PC-3 (cell line): ENCODE measurements around the gene MCF2L2. TPM values are rescaled to one million over a fixed set of nuclear protein-coding genes. Genes with fewer than 3 reads are reported as not detected.

ENCODE experiments used
- ATAC-seq: fragments of 200-7000 bp; cut with Tn5 transposase; 2 replicates; pipeline ENCODE4 v1.9.1; 2020; ENCODE audit warnings: mild to moderate bottlenecking, moderate library complexity
- BruUV-seq: library from RNA; stranded (reverse); fragments of 400-500 nt; replicated peaks from 2 replicates; lab custom pipeline; 2021; lab: Mats Ljungman, UMichigan
- CTCF ChIA-PET: fragments of 300-600 bp; sonication (Branson Sonifier 250); formaldehyde crosslinking; loops from one replicate; lab custom pipeline; 2022; ENCODE audit warnings: antibody characterized with exemption; lab: Charles Lee
- POLR2A ChIA-PET: fragments of 300-600 bp; sonication (Branson Sonifier 250); formaldehyde crosslinking; loops from one replicate; lab custom pipeline; 2022; ENCODE audit warnings: antibody characterized with exemption; ENCODE audit not compliant: unreplicated experiment; lab: Charles Lee
- DNase-seq: peaks from one replicate; pipeline ENCODE4 v3.0.0-alpha.2; 2015
- H2AFZ ChIP-seq: fragments of 300-600 bp; sonication (generic); 2 replicates; pipeline ENCODE4 v1.6.0; 2016; ENCODE audit warnings: antibody characterized with exemption, low read length
- H3F3A ChIP-seq: fragments of 300-600 bp; sonication (generic); one replicate; pipeline ENCODE4 v1.6.0; 2017; ENCODE audit warnings: antibody characterized with exemption, low read length, control low read depth, mild to moderate bottlenecking; ENCODE audit not compliant: unreplicated experiment
- H3K27ac ChIP-seq: fragments of 300-600 bp; sonication (generic); 2 replicates; pipeline ENCODE4 v1.5.1; 2016; ENCODE audit warnings: mild to moderate bottlenecking, low read length
- H3K27me3 ChIP-seq: fragments of 300-600 bp; sonication (generic); 2 replicates; pipeline ENCODE4 v1.6.1; 2016; ENCODE audit warnings: low read length, mixed read lengths
- H3K36me3 ChIP-seq: fragments of 300-600 bp; sonication (generic); 2 replicates; pipeline ENCODE4 v1.6.1; 2016; ENCODE audit warnings: low read depth, mixed run types, low read length, mixed read lengths
- H3K4me1 ChIP-seq: fragments of 300-600 bp; sonication (generic); 2 replicates; pipeline ENCODE4 v1.5.1; 2016; ENCODE audit warnings: low read length; ENCODE audit not compliant: insufficient read depth
- H3K4me2 ChIP-seq: fragments of 300-600 bp; sonication (generic); 2 replicates; pipeline ENCODE4 v1.6.0; 2016; ENCODE audit warnings: low read length
- H3K4me3 ChIP-seq: fragments of 300-600 bp; sonication (generic); 2 replicates; pipeline ENCODE4 v1.5.1; 2016; ENCODE audit warnings: mild to moderate bottlenecking, low read length, mixed read lengths
- H3K79me2 ChIP-seq: fragments of 300-600 bp; sonication (generic); 2 replicates; pipeline ENCODE4 v1.6.1; 2017; ENCODE audit warnings: low read length, mixed read lengths
- H3K9ac ChIP-seq: fragments of 300-600 bp; sonication (generic); 2 replicates; pipeline ENCODE4 v1.6.0; 2016; ENCODE audit warnings: mild to moderate bottlenecking, low read length
- H3K9me2 ChIP-seq: fragments of 300-600 bp; sonication (generic); replicated peaks from 2 replicates; pipeline ENCODE4 v1.6.1; 2016; ENCODE audit warnings: mixed run types, low read length, mixed read lengths
- H3K9me3 ChIP-seq: fragments of 300-600 bp; sonication (generic); 2 replicates; pipeline ENCODE4 v1.6.1; 2016; ENCODE audit warnings: low read length, mixed read lengths
- H4K20me1 ChIP-seq: fragments of 300-600 bp; sonication (generic); 2 replicates; pipeline ENCODE4 v1.6.1; 2016; ENCODE audit warnings: low read length, mixed read lengths
- EZH2 ChIP-seq: fragments of 300-600 bp; sonication (generic); IDR thresholded peaks from one replicate; pipeline ENCODE4 v1.6.1; 2017; ENCODE audit warnings: antibody characterized with exemption, mild to moderate bottlenecking, low read length; ENCODE audit not compliant: unreplicated experiment
- EZH2phosphoT487 ChIP-seq: fragments of 300-600 bp; sonication (generic); IDR thresholded peaks from 2 replicates; pipeline ENCODE4 v1.6.1; 2018; ENCODE audit warnings: mild to moderate bottlenecking, antibody characterized with exemption, low read length, borderline replicate concordance
- intact Hi-C: fragments of 100-400 bp; cut with micrococcal nuclease; formaldehyde crosslinking; loops from 2 replicates; pipeline ENCODE4 v1.9.0; 2023
- total RNA-seq: library from RNA; depleted of rRNA; stranded (reverse); fragments of >200 nt; gene quantifications from 2 replicates; pipeline ENCODE4 v1.2.3, GENCODE V29; 2014
- TF ChIP-seq, protein P1 (sequence below): fragments of 300-600 bp; sonication (generic); conservative IDR thresholded peaks from 2 replicates; pipeline ENCODE4 v1.5.1; 2017; ENCODE audit warnings: antibody characterized with exemption, low read depth, mild to moderate bottlenecking, low read length

Gene MCF2L2
- total RNA-seq, 1 experiment from 2014 or later: 3.6 TPM

DNA sequence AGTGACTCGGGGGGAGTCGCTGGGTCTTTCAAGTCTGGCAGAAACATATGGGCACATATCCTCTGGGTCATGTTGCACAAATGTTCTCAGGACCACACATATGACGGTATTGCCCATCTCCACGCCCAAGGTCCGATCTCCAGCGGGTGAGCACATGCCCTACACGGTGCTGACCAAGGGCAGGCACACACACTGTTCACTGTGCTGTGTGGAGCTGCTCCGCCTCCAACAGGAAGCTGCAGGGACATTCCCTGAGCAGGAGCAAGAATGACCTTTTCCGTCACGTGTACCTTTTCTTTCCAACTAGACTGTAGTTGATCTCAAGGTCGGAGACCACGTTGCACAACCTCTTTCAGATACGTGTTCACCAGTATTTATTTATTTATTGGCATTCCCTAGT, 217.1 kb downstream of the MCF2L2 start:
- H3F3A ChIP-seq: no peaks in the 10 kb centered on the region
- H3K79me2 ChIP-seq: no peaks in the 10 kb centered on the region
- no peak overlapping the region for H2AFZ ChIP-seq
- no peak for ATAC-seq
- H3K9ac ChIP-seq: no peak overlapping the region
- TF ChIP-seq EZH2phosphoT487: no peak
- no peak for TF ChIP-seq EZH2
- TF ChIP-seq, protein P1, sequence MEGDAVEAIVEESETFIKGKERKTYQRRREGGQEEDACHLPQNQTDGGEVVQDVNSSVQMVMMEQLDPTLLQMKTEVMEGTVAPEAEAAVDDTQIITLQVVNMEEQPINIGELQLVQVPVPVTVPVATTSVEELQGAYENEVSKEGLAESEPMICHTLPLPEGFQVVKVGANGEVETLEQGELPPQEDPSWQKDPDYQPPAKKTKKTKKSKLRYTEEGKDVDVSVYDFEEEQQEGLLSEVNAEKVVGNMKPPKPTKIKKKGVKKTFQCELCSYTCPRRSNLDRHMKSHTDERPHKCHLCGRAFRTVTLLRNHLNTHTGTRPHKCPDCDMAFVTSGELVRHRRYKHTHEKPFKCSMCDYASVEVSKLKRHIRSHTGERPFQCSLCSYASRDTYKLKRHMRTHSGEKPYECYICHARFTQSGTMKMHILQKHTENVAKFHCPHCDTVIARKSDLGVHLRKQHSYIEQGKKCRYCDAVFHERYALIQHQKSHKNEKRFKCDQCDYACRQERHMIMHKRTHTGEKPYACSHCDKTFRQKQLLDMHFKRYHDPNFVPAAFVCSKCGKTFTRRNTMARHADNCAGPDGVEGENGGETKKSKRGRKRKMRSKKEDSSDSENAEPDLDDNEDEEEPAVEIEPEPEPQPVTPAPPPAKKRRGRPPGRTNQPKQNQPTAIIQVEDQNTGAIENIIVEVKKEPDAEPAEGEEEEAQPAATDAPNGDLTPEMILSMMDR: no peak
- H3K36me3 ChIP-seq: no peaks in the 10 kb centered on the region
- peaks cover 15% of the 10 kb centered on the region for H3K4me1 ChIP-seq
- no peaks in the 10 kb centered on the region for H3K9me2 ChIP-seq
- no peak for DNase-seq
- ChIA-PET CTCF (no interaction called here), POLR2A (no interaction called here)
- H3K4me3 ChIP-seq: no peak overlapping the region
- H3K4me2 ChIP-seq: no peak overlapping the region
- BruUV-seq: no TSS peak
- no peaks in the 10 kb centered on the region for H3K9me3 ChIP-seq
- intact Hi-C loops: no loop called here
- no peak overlapping the region for H3K27ac ChIP-seq
- H3K27me3 ChIP-seq: no peaks in the 10 kb centered on the region
- no peaks in the 10 kb centered on the region for H4K20me1 ChIP-seq

DNA sequence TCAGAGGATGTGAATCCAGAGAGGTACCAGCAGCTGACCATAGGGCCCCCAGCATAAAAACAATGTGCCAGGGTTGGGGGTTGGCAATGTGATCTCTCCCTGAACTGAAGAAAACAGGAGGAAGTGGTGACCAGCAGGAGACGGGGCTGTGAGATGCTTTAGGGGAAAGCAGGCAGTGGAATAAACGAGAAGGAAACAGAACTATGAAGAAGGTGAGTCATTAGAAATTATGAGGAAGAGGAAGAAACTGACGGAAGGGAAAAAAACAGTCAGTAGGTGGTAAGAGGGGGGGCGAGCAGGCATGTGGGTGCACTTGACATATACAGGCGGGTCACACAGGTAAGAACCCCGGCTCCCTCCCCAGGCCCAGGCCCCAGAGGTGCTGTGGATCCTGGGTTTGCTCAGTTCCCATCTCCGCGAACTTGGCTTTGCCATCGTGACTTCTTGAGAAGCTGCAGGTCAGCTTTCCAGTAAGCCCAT, 217.5 kb downstream of the MCF2L2 start:
- no TSS peak for BruUV-seq
- no peak overlapping the region for H3K4me3 ChIP-seq
- ChIA-PET CTCF (no interaction called here), POLR2A (no interaction called here)
- no peaks in the 10 kb centered on the region for H3K27me3 ChIP-seq
- H3K4me1 ChIP-seq: peaks cover 15% of the 10 kb centered on the region
- ATAC-seq (peak; percentile 68), DNase-seq (peak; percentile 36)
- no peak overlapping the region for H2AFZ ChIP-seq
- H3K36me3 ChIP-seq: no peaks in the 10 kb centered on the region
- no peaks in the 10 kb centered on the region for H3K79me2 ChIP-seq
- no peaks in the 10 kb centered on the region for H3F3A ChIP-seq
- intact Hi-C loops: no loop called here
- peak overlapping the region; percentile 19; the same call in 1 of the 2 replicates for H3K4me2 ChIP-seq
- H3K9me3 ChIP-seq: no peaks in the 10 kb centered on the region
- TF ChIP-seq EZH2 (no peak), EZH2phosphoT487 (no peak)
- TF ChIP-seq, protein P1: no peak
- no peaks in the 10 kb centered on the region for H4K20me1 ChIP-seq
- no peaks in the 10 kb centered on the region for H3K9me2 ChIP-seq
- peak overlapping the region; percentile 38; the same call in 1 of the 2 replicates for H3K27ac ChIP-seq
- H3K9ac ChIP-seq: no peak overlapping the region

DNA sequence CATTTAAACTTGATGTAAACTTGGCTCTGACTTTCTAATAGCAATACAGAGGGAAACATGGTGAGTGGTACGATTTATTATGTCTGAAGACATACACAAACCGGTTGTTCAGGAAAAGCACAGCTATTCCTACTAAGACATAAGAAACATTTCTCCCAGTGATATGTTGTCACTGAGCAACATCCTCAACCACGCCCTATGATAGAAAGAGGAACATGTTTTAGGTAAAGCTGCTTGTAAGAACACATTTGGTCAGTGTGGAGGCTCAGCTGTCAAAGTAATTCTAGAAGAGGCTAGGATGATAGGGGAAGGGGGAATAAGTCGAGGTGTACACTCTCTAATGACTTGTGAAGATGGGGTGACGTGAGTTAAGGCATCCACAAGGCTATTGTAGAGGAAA, 218.1 kb downstream of the MCF2L2 start:
- Histone ChIP-seq H3K4me1 (peaks cover 15% of the 10 kb centered on the region), H3K36me3 (no peaks in the 10 kb centered on the region), H2AFZ (no peak overlapping the region), H3K9ac (no peak overlapping the region), H3K27me3 (no peaks in the 10 kb centered on the region), H3K79me2 (no peaks in the 10 kb centered on the region), H3F3A (no peaks in the 10 kb centered on the region), H4K20me1 (no peaks in the 10 kb centered on the region), H3K4me3 (no peak overlapping the region), H3K9me3 (no peaks in the 10 kb centered on the region), H3K27ac (peak overlapping the region; percentile 38), H3K9me2 (no peaks in the 10 kb centered on the region), H3K4me2 (peak overlapping the region; percentile 19; the same call in 1 of the 2 replicates)
- DNase-seq (peak; percentile 45), ATAC-seq (peak; percentile 20)
- TF ChIP-seq, protein P1: no peak
- TF ChIP-seq EZH2phosphoT487 (no peak), EZH2 (no peak)
- CTCF ChIA-PET: no interaction called here
- intact Hi-C loops: no loop called here
- BruUV-seq: no TSS peak
- POLR2A ChIA-PET: no interaction called here
